IPS-18a (cell line): ENCODE results near the gene ZNF556.

Experiments used
- H3K27ac ChIP-seq: one replicate; pipeline ENCODE4 v1.5.1; 2013; ENCODE audit warnings: low read length
- H3K27me3 ChIP-seq: one replicate; pipeline ENCODE4 v1.6.1; 2013; ENCODE audit warnings: mild to moderate bottlenecking, low read length; ENCODE audit not compliant: control insufficient read depth, insufficient read depth
- H3K36me3 ChIP-seq: one replicate; pipeline ENCODE4 v1.6.1; 2013; ENCODE audit warnings: low read depth, low read length; ENCODE audit not compliant: control insufficient read depth
- H3K4me1 ChIP-seq: one replicate; pipeline ENCODE4 v1.6.1; 2013; ENCODE audit warnings: low read depth, low read length; ENCODE audit not compliant: control insufficient read depth
- H3K4me3 ChIP-seq: one replicate; pipeline ENCODE4 v1.5.1; 2013; ENCODE audit warnings: low read length
- H3K9ac ChIP-seq: one replicate; pipeline ENCODE4 v1.6.1; 2013; ENCODE audit warnings: mild to moderate bottlenecking, low read length, moderate library complexity
- H3K9me3 ChIP-seq: one replicate; pipeline ENCODE4 v1.6.1; 2013; ENCODE audit warnings: low read depth, low read length; ENCODE audit not compliant: control insufficient read depth

The ZNF556 gene

DNA sequence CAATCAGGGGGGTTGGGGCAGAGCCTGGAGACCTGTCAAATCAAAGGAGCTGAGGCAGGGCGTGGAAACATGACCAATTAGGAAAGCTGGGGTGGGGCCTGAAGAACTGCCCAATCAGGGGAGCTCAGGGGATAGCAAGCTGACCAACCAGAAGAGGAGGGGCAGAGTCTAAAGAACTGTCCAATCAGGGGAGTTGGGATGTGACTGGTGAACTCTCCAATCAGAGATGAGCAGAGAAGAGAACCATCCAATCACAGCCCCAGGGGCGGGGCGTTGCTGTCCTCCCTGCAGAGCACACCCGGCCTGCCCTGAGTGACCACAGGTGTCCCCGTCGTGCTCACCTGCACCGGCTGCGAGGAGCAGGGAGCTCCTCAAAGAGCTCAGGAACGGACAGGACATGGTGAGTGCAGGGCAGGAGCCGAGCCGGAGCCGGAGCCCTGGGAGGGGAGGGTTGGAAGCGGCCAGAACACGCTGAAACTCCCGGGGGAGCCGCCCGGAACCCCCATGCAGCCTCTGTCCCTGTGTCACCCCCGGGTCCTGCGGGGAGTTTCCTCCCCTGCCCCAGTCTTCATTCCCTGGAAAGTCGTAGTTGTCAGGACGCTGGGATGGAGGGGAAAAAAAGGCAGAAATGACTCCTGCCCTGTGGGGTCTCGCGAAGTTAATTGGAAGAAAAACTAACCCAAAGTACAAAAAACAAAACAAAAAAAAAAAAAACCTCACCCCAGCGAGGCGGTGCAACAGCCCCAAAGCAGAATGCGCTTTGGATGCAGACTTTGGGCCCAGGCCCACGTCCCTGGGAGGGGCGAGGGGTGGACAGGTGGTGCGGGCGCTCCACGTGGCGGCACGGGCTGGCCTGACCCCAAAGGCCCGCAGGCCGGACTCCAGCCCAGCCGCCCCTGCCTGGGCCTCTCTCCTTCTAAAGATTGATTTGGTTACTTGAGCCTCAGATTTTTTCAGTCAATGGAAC lies at the start of gene ZNF556:
Gene ZNF556, plus strand, starts transcription at position 311 of the 967 bp plus-strand sequence. Its CDS starts 87 bp downstream, at position 398.
- Histone ChIP-seq H3K27ac (no peak within 1 kb of the TSS), H3K36me3 (no peaks in the 10 kb centered on the region), H3K27me3 (no peaks in the 10 kb centered on the region), H3K4me1 (no peaks in the 10 kb centered on the region), H3K9ac (no peak within 1 kb of the TSS), H3K9me3 (peaks cover 9% of the 10 kb centered on the region), H3K4me3 (no peak within 1 kb of the TSS)

DNA sequence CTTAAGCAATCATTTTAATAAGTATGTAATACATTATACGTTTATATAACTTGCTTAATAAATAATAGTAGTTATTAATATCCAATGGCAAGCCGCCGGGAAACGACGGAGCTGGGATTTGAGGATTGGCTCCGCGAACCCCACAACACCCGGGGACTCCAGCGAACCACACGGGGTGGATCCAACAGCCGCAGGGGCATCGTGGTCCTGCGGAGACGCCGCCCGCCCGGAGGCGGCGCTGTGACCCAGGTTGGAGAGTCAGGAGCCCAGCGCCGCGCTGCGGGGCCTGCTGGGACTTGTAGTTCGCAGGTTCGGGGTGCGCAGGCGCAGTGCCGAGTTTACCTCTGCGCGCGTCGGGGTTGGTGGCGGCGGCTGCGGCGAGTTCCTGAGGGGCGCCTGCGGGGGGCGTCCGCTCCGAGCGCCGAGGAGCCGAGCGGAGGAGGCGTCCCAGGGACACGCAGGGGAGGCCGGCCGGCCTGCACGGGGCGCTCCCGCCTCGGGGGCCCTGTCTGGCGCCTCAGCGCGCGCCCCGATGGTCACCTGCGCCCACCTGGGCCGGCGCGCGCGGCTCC lies 47.5 kb upstream of the ZNF556 start, which contains the start of gene ZNF554:
Gene ZNF554, plus strand, starts transcription at position 329 of the 572 bp plus-strand sequence. Its CDS starts 204 bp downstream, at position 533.
- Histone ChIP-seq H3K4me1 (no peaks in the 10 kb centered on the region), H3K4me3 (peak within 1 kb of the TSS; percentile 70), H3K27ac (no peak within 1 kb of the TSS), H3K9me3 (no peaks in the 10 kb centered on the region), H3K27me3 (no peaks in the 10 kb centered on the region), H3K9ac (peak within 1 kb of the TSS; percentile 31), H3K36me3 (no peaks in the 10 kb centered on the region)

DNA sequence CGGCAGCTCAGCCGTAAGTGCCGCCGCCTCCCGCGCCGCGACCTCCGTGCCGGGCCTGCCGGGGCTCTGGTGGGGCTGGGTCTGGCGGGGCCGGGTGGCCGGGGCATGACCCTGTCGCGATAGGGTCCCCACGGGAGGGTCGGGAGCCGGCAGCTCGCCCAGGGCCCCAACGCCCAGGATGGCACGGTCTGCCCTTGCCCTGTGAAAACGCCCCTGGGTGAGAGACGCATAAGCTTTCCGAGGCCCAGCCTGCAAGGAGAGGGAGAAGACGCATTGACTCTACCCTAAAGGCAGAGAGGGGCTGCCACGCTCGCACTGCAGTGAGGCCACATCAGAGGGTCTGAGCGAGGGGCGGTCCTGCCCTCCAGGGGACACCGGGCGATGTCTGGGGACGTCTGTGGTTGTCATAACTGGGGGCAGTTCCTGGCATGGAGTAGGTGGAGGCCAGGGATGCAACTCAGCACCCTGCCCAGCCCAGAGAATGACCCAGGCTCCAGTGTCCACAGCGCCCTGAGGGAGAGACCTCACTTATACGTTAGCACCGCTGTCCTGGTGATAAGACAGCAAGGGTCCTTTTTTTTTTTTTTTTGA lies 46.9 kb upstream of the ZNF556 start:
- H3K36me3 ChIP-seq = no peaks in the 10 kb centered on the region
- peak overlapping the region; percentile 31 for H3K9ac ChIP-seq
- peak overlapping the region; percentile 70 for H3K4me3 ChIP-seq
- no peaks in the 10 kb centered on the region for H3K27me3 ChIP-seq
- no peaks in the 10 kb centered on the region for H3K4me1 ChIP-seq
- H3K9me3 ChIP-seq = no peaks in the 10 kb centered on the region
- H3K27ac ChIP-seq = no peak overlapping the region

DNA sequence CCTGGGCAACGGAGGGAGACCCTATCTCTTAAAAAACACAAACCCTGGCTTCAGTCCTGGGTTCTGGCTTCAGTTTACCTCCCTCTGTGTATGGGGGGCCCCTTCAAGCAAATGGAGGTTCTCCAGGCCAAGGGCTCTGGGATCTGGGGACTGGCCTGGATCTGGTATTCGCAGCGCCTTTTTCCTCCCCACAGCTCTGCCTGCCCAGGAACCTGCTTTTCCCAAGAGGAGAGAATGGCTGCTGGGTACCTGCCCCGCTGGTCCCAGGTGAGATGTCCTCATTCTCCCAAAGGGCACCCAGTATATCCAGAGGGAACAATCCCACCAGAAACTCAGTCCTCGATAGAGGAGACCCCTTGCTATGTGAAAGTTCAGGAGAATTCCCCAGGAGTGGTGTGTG lies 44.3 kb upstream of the ZNF556 start:
- H3K9me3 ChIP-seq = no peaks in the 10 kb centered on the region
- H3K4me3 ChIP-seq = no peak overlapping the region
- no peaks in the 10 kb centered on the region for H3K27me3 ChIP-seq
- H3K27ac ChIP-seq = no peak overlapping the region
- no peaks in the 10 kb centered on the region for H3K4me1 ChIP-seq
- no peak overlapping the region for H3K9ac ChIP-seq
- H3K36me3 ChIP-seq = no peaks in the 10 kb centered on the region

DNA sequence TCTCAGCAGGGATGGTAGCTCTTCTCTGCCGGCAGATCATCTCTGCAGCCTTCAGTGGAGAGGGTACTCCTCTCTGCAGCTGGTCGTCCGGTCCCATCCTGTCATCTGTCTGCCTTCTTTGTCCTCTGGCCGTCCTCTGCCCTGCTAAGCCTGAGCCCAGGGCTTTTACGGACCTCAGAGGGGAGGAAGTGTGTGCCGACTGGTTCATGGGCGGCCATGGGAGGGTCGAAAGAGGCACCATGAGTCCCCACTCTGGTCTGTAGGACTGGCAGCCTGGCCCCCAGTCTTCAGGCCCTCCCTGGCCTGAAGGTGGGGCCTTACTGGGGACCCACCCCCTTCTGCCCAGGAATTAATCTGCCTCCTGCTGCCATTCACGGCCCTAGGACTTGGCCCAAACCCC lies 43.5 kb upstream of the ZNF556 start:
- Histone ChIP-seq H3K4me1 (no peaks in the 10 kb centered on the region), H3K9me3 (no peaks in the 10 kb centered on the region), H3K27ac (no peak overlapping the region), H3K36me3 (no peaks in the 10 kb centered on the region), H3K4me3 (no peak overlapping the region), H3K9ac (no peak overlapping the region), H3K27me3 (no peaks in the 10 kb centered on the region)

DNA sequence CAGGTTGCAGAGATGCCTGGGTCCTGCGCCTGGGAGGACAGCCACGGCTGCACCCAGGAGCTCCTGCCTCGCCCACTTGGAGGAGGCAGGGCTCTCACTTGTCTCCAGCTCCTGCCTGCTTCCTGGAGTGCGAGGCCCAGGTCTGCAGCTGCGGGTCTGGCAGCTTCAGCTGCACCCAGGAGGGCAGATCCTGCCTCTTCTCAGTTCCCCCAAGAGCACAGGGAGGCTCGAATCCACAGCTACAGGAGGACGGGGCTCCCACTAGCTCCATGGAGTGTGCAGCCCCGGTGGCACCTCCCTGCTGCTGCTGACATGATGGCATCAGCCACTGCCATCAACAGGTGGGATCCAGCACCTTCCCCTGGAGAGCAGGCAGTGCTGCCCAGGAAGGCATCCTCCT lies 43.0 kb upstream of the ZNF556 start:
- Histone ChIP-seq H3K9ac (no peak overlapping the region), H3K27ac (no peak overlapping the region), H3K4me1 (no peaks in the 10 kb centered on the region), H3K9me3 (no peaks in the 10 kb centered on the region), H3K27me3 (no peaks in the 10 kb centered on the region), H3K4me3 (no peak overlapping the region), H3K36me3 (no peaks in the 10 kb centered on the region)

DNA sequence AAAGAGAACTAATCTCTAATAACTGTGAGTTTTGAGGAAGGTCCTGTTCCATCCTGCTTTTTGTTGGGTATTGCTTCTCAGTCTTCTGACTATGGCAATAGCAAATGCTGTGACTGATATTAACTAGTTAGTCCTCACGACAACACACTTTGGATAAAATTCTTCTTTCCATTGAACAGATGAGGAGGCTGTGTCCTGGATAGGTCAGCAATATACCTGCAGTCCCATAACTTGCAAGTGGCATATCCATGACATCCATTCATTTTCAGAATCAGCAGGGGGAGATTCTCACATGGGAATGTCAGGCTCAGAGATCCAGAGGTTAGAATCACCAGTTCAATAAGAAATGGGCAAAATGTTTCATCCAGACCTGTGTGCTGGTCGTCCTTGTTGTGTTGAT lies 40.1 kb upstream of the ZNF556 start:
- Histone ChIP-seq H3K4me3 (no peak overlapping the region), H3K36me3 (no peaks in the 10 kb centered on the region), H3K27ac (no peak overlapping the region), H3K4me1 (no peaks in the 10 kb centered on the region), H3K27me3 (no peaks in the 10 kb centered on the region), H3K9me3 (peaks cover 3% of the 10 kb centered on the region), H3K9ac (no peak overlapping the region)

DNA sequence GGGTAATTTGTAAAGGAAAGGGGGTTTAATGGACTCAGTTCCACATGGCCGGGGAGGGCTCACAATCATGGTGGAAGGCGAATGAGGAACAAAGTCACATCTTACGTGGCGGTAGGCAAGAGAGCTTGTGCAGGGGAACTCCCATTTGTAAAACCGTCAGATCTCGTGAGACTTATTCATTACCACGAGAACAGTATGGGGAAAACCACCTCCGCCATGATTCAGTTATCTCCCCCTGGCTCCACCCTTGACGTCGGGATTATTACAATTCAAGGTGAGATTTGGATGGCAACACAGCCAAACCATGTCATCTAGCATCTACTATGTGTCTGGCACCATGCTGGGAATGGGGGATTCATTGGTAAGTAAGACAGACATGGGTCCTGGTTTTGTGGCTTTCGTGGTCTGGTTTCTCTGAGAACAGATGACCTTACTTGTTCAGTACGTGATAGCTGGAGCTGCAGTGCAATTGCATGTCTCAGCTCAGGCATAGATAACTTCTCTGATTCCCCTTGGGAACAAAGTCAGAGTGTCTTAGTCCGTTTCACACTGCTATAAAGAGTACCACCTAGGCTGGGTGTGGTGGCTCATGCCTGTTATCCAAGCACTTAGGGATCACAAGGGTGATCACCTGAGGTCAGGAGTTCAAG lies 39.2 kb upstream of the ZNF556 start:
- H3K27me3 ChIP-seq = no peaks in the 10 kb centered on the region
- no peaks in the 10 kb centered on the region for H3K36me3 ChIP-seq
- no peak overlapping the region for H3K4me3 ChIP-seq
- H3K9me3 ChIP-seq = peaks cover 9% of the 10 kb centered on the region
- H3K9ac ChIP-seq = no peak overlapping the region
- H3K4me1 ChIP-seq = no peaks in the 10 kb centered on the region
- H3K27ac ChIP-seq = no peak overlapping the region

DNA sequence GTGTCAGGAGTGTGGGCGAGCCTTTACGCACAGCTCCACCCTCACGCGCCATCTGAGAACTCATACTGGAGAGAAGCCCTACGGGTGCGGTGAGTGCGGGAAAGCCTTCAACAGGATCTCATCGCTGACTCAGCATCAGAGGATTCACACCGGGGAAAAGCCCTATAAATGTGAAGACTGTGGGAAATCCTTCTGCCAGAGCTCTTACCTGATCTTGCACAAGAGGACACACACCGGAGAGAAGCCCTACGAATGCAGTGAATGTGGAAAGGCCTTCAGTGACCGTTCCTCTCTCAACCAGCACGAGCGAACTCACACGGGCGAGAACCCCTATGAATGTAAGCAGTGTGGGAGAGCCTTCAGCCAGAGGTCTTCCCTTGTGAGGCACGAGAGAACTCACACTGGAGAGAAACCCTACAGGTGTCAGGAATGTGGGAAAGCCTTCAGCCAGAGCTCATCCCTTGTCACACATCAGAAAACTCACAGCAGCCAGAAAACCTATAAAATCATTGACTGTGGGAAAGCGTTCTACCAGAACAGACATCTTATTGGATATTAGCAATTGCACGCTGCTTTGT lies 32.8 kb upstream of the ZNF556 start:
- Histone ChIP-seq H3K4me3 (no peak overlapping the region), H3K9me3 (peaks cover 39% of the 10 kb centered on the region), H3K4me1 (no peaks in the 10 kb centered on the region), H3K36me3 (no peaks in the 10 kb centered on the region), H3K27ac (no peak overlapping the region), H3K27me3 (no peaks in the 10 kb centered on the region), H3K9ac (no peak overlapping the region)

DNA sequence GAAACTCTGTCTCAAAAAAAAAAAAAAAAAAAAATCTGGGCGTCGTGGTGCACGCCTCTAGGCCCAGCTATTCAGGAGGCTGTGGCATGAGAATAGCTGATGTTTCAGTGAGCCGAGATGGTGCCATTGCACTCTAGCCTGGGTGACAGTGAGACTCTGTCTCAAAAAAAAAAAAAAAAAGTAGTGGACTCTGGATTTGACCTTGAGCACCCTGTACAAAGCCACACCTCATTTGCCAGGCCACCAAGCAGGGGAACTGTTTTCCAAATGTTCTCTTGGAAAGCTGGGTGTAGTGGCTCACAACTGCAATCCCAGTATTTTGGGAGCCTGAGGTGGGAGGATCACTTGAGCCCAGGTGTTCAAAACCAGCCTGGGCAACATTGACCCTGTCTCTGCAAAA lies 29.7 kb upstream of the ZNF556 start:
- peaks cover 36% of the 10 kb centered on the region for H3K9me3 ChIP-seq

More for the DNA sequence above, 29.7 kb upstream of the ZNF556 start:
- H3K27ac ChIP-seq = no peak overlapping the region
- H3K36me3 ChIP-seq = no peaks in the 10 kb centered on the region
- peaks cover 6% of the 10 kb centered on the region for H3K27me3 ChIP-seq
- no peaks in the 10 kb centered on the region for H3K4me1 ChIP-seq
- no peak overlapping the region for H3K4me3 ChIP-seq
- H3K9ac ChIP-seq = no peak overlapping the region
